Cortex of kidney (tissue), 1 donor: ENCODE data around the gene MUC12.
"Not testable (repeated sequence)": the region's sequence is repeated elsewhere in the genome, so short reads cannot be mapped to it uniquely, and the experiment has no call there.

Experiments used
- DNase-seq: peaks from one replicate; lab custom pipeline; 2025; lab: John Stamatoyannopoulos, UW

Gene MUC12, protein sequence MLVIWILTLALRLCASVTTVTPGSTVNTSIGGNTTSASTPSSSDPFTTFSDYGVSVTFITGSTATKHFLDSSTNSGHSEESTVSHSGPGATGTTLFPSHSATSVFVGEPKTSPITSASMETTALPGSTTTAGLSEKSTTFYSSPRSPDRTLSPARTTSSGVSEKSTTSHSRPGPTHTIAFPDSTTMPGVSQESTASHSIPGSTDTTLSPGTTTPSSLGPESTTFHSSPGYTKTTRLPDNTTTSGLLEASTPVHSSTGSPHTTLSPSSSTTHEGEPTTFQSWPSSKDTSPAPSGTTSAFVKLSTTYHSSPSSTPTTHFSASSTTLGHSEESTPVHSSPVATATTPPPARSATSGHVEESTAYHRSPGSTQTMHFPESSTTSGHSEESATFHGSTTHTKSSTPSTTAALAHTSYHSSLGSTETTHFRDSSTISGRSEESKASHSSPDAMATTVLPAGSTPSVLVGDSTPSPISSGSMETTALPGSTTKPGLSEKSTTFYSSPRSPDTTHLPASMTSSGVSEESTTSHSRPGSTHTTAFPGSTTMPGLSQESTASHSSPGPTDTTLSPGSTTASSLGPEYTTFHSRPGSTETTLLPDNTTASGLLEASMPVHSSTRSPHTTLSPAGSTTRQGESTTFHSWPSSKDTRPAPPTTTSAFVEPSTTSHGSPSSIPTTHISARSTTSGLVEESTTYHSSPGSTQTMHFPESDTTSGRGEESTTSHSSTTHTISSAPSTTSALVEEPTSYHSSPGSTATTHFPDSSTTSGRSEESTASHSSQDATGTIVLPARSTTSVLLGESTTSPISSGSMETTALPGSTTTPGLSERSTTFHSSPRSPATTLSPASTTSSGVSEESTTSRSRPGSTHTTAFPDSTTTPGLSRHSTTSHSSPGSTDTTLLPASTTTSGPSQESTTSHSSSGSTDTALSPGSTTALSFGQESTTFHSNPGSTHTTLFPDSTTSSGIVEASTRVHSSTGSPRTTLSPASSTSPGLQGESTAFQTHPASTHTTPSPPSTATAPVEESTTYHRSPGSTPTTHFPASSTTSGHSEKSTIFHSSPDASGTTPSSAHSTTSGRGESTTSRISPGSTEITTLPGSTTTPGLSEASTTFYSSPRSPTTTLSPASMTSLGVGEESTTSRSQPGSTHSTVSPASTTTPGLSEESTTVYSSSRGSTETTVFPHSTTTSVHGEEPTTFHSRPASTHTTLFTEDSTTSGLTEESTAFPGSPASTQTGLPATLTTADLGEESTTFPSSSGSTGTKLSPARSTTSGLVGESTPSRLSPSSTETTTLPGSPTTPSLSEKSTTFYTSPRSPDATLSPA (N-terminal part only)

DNA sequence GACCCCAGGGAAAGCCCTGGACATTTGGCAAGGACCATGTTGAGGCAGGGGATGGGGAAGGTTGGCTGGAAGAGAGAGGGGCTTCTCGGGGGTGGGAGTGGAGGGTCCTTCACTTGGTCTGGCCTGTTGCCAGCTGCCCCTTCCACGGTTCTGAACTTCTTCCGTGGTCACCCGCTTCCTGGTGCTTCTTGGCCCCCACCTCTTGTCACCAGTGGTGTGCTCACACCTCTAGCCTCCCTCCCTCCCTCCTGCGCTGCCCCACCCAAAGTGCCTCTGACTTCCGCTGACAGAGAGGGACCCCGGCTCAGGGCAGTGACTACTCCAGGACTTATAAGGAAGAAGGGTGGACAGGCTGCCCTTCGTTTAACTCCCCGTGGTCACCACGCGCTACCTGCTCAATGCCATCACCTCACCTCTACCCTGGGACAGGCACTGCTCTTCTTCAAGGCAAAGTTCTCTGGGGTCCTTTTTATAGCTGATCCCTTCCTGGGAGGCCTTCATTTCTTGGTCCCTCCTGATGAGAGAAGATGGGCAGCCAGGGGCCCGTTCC lies at the start of gene MUC12:
MUC12 (plus strand) TSS at position 500 of the 550 bp plus-strand sequence. CDS start 58 bp downstream, outside the sequence.
- no peak for DNase-seq

DNA sequence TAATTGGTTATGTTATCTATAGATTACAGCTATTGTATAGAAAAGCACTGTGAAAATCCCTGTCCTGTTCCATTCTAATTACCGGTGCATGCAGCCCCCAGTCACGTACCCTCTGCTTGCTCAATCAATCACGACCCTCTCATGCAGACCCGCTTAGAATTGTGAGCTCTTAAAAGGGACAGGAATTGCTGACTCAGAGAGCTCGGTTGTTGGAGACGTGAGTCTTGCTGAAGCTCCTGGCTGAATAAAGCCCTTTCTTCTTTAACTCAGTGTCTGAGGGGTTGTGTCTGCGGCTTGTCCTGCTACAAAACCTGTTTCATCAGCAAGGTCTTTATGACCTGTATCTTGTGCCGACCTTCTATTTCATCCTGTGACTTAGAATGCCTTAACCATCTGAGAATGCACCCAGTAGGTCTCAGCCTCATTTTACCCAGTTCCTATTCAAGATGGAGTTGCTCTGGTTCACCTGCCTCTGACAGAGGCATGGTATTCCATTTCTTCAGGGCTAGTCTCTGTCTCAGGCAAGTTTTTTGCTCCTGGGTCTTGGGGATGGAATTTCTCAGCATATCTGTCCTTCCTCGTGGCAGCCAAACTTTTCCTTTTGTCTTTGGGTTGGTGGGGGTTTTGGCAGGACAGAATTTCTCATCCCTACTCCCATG lies 49.5 kb upstream of the MUC12 start:
- DNase-seq = not testable (repeated sequence)

DNA sequence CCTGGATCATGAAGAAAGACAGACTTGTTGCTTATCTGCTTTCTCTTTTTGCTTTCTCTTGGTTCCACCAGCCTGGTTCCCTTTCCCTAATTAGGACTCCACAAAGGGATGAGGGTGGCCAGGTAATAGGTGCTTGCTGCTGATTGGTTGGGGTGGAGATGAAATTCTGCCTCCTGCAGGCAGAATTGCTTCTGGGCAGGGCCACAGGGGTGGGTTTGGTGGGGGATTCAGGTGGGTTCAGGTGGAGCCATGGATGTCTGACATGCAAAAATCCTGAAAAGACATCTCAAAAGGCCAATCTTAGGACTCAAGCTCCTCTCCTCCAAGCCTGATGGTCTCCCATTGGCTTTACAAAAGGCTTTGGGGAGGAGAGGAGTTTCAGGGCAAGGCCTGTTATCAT lies 48.3 kb upstream of the MUC12 start:
- no peak for DNase-seq

DNA sequence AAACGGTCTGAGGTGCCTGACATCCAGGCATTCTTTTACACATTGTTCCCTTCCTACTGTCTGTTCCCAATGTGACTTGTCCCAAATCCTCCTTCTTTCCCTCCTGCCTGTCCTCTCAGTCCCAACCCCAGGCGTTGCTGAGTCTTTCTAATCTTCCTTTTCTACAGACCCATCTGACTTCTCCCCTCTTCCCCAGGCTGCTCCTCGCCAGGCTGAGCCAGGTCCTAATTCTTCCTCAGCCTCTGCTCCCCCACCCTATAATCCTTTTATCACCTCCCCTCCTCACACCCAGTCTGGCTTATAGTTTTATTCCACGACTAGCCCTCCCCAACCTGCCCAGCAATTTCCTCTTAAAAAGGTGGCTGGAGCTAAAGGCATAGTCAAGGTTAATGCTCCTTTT lies 45.7 kb upstream of the MUC12 start:
- not testable (repeated sequence) for DNase-seq

DNA sequence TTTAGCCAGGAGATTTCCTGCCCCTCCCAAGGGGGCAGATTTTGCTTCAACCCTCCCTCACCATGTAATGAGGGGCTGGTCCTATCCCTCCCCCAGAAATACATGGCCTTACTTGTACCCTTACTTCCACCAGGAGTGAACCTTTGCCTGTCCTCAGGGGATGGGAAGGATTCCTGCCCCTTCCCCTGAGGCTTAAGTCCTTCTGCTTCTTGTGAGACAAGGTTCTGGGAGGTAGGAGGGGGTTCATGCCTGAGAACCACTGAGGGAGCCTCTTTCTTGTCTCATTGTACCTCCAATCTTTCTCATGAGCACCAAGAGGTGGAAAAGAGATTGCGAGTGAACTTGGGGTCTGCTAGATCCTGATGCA lies 39.6 kb upstream of the MUC12 start:
- DNase-seq = no peak

DNA sequence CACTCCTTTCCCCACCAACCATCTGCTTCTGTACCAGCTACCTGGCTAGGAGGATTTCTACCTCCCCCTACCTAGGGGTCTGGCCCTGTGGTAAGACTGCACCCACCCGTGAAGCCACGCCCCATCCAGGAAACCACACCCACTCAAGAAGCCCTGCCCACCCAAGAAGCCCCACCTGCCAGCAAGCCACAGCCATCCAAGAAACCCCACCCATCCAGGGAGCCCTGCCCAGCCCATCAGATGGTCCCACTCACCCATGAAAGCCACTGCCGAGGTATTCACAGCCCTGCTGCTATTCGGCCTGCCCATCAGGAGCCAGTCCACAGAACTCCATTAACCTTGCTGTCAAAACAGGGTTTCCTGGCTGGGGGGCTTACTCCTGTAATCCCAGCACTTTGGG lies 35.6 kb upstream of the MUC12 start:
- no peak for DNase-seq

DNA sequence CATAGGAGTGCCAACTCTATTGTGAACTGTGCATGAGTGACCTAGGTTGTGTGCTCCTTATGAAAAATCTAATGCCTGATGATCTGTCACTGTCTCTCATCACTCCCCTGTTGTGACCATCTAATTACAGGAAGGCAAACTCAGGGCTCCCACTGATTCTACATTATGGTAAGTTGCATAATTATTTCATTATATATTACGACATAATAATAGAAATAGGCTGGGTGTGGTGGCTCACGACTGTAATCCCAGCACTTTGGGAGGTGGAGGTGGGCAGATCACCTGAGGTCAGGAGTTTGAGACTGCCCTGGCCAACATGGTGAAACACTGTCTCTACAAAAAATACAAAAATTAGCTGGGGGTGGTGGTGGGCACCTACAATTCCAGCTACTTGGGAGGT lies 34.0 kb upstream of the MUC12 start:
- DNase-seq = not testable (repeated sequence)

DNA sequence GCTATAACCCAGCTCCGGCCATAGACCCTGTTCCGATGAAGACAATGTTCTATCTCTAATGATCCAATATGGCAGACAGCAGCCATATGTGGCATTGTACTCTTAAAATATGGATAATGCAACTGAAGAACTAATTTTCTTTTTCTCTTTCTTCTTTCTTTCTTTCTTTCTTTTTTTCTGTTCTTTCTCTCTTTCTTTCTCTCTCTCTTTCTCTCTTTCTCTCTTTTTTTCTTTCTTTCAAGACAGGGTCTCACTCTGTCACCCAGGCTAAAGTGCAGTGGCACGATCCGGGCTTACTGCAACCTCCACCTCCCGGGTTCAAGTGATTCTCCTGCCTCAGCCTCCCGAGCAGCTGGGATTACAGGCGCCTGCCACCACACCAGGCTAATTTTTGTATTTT lies 33.2 kb upstream of the MUC12 start:
- not testable (repeated sequence) for DNase-seq

DNA sequence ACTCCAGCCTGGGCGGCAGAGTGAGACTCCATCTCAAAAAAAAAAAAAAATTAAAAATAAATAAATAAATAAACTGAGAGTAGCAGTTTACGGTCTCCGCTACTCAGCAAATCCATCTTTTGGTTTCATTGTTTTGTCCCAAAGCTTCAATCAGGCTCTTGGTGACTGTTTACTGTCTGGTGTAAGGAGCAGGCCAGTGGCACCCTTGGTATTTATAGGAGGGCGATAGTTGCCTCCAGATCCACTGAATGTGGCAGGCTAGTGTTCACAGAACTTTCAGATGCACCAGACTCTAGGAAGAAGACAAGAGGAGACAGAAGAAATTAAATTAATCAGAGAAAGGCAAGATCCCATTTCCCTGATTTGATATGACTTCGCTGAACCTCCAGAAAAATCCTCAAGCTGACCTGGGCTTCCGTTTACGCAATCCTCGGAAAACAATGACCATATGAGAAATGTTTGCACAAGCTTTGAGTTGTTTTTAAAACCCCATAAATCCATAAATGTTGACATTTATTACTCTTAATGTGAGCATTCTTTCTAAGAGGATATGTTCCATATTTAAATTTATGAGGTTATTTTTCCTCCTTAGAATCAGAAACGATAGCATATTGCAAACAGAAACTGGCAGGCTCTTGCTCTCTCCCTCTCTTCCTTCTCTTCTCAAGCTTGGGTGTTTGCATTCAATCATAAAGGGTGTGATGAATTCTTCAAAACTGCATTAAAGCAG lies 27.2 kb upstream of the MUC12 start:
- DNase-seq = no peak

DNA sequence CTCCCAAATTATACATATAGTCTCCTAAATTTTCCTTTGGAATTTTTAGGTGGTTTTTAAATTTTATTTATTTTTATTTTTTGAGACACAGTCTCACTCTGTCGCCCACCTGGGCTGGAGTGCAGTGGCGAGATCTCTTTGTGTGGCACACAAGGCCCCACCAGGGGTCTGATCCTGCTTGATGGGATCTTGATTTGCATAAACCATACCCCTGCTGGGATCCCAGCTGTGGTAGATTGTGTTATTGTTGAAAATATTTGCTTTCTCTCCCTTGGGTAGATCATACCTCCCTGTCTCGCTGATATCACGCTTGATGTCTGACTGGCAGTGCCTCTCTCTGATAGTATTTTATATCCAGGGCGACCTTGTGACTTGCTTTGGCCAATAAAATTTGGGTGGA lies 25.7 kb upstream of the MUC12 start:
- DNase-seq = no peak

DNA sequence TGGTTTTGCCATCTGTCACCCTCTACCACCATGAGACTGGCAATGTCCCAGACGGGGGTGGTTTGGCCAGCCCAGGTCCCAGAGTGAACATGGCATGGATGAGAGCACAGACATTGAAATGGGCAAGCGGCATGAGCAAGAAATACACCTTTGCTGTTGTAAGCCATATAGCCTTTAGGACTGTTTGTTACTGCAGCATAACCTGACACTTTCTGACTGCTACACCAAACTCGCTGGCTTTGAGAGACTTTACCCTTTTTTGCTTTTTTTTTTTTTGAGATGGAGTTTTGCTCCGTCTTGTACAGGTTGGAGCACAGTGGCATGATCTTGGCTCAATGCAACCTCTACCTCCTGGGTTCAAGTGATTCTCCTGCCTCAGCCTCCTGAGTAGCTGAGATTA lies 25.2 kb upstream of the MUC12 start:
- no peak for DNase-seq

DNA sequence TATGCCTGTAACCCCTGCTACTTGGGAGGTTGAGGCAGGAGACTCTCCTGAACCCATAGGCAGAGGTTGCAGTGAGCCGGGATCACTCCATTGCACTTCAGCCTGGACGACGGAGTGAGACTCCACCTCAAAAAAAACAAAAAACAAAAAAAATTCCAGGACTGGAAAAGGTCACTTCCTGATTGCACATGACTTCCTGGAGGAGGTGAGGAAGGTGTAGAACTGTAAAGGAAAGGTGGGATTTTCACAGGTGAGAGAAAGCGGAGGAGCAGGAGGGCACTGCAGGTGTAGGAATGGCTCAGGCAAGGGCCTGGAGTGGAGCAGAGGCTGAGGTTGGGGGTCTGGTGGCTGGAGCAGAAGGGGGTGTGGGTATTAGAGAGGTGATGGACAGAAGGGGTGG lies 23.3 kb upstream of the MUC12 start:
- DNase-seq = no peak

DNA sequence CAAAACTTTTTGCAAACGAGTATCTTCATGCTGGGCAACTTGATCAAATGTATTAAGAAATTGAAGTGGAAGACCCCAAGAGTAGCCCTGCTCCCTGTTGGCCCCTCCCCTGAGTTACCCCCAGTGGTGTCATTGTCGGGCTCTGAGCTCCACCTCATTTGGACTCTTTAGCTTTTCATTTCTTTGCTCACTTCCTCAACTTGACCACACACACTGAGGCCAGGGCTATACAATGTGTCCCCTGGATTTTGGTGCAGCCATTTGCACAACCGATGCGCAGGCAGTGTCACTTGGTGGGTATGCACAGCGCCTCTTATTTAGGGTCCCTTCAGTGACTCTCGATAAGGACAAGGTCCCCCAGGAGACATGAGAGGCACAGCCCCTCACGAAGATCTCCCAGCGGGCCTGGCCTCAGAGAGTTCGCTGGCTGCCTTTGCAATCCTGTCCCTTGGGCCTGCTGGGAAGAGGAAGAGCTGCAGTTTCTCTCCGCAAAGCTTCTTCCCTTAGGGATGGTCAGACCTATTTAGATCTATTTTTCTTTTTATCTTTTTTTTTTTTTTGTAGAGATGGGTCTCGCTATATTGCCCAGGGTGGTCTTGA lies 22.5 kb upstream of the MUC12 start:
- DNase-seq = no peak

DNA sequence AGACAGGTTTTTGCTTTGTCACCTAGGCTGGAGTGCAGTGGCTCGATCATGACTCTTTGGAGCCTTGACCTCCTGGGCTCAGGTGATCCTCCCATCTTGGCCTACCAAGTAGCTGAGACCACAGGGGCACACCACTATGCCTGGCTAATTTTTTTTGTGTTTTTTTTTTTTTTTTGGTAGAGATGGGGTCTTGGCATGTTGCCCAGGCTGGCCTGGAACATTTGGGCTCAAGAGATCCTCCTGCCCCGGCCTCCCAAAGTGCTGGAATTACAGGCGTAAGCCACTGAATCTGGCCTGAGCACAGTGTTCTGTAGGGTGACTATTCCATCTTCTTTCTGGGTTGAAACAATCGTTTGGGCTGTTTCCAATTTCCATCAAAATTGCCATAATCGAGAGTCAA lies 21.6 kb upstream of the MUC12 start:
- no peak for DNase-seq

DNA sequence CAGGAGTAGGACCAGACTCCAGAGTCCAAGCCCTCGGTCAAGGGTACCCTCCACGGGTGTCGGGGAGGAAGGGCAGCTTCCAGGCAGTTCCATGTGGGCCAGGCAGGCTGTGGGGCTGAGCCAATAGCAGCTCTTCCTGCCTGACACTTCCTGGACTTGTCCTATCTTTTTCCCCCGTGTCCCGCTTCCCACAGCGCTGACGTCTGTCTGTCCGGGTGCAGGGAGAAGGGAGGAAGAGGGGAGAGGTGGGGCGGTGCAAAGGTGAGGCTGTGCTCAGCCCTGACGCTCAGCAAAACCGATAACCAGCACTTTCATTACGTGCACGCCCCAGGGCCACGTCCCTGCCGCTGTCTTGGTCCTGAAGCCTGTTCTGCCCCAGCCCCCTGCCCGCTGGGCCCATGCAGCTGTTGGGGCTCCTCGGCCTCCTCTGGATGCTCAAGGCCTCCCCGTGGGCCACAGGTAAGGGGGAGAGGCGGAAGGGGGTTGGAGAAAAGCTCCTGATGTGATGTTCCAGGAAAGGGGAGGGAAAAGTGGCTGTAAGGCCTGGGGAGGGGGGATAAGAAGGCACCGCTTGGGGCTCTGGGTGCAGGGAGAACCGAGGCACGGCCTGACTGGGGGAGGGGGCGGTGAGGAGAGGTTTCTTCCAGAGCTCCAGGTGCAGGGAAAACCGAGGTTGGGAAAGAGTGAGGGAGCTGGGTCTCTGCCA lies 20.0 kb upstream of the MUC12 start, which contains the start of gene MUC3A:
MUC3A (plus strand) TSS at position 308 of the 706 bp plus-strand sequence; CDS start at position 399, 91 bp downstream.
- DNase-seq = no peak

DNA sequence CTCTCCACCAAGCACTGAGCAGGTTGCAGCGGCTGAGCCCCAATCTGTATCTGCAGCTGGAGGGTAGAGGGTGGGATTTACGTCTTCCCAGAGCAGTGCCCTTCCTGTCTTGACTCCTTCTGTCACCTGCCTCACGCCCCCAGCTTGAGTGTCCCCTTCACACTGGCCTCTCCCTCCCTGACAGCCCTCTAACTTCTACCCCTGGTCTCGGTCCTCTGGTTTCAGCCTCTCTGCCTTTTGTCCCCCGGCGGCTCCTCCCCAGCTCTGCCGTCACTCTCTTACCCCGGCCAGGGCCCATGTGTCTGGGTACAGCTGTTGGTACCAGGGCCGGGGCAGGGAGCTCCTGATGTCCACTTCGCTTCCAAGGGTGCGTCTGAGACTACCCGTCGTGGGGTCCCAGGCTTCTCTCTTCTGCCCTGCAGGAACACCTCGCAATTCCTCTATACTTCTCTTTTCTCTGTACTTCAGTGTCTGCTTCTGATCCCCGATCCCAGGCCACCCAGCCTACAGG lies 19.4 kb upstream of the MUC12 start:
- DNase-seq = no peak

DNA sequence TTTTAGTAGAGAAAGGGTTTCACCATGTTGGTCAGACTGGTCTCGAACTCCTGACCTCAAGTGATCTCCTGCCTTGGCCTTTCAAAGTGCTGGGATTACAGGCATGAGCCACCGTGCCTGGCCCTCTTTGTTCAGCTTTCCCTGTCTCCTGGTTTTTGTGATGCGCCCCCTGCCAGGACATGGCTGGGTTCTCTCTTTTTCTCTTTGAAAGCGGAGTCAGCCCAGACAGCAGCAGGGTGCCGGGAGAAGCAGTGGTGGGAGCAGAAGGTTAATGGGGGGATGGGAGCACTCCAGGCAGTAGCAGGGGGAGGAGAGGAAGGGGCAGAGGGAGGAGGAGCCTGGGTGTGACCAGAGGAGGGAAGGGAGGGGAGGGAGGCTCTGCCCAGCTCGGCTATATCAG lies 18.2 kb upstream of the MUC12 start:
- no peak for DNase-seq

DNA sequence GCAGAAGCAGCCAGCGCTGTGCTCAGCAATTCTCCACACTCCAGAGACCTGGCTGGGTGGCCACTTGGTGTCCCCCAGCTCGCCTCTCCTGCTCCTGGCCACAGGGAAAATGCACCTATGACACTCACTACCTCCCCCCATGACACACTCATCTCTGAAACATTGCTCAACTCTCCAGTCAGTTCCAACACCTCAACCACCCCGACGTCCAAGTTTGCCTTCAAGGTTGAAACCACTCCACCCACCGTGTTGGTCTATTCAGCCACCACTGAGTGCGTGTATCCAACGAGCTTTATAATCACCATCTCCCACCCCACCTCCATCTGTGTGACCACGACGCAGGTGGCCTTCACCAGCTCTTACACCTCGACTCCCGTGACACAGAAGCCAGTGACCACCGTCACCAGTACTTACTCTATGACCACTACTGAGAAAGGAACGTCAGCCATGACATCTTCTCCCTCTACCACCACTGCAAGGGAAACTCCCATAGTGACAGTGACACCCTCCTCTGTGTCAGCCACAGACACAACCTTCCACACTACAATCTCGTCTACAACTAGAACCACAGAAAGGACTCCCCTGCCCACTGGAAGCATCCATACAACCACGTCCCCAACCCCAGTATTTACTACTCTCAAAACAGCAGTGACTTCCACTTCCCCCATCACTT lies 17.3 kb upstream of the MUC12 start:
- DNase-seq = no peak

DNA sequence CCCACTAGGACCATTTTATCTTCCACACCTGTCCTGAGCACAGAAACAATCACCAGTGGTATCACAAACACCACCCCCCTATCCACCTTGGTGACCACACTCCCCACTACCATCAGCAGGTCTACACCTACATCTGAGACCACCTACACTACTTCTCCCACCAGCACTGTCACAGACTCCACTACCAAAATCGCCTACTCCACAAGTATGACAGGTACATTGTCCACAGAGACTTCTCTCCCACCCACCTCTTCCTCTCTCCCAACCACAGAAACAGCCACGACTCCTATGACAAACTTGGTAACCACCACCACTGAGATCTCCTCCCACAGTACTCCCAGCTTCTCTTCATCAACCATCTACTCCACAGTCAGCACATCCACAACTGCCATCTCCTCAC lies 16.7 kb upstream of the MUC12 start:
- no peak for DNase-seq
